ENCODE data around the gene SAMSN1. TPM values are rescaled to one million over a fixed set of nuclear protein-coding genes. Genes with fewer than 3 reads are reported as not detected.

The SAMSN1 gene
- total and polyA plus RNA-seq, 9 of the 15 experiments (the other 6 are each of a cell fraction or from before 2014, with no cell fraction given) = 101 to 223 (median 159) TPM

- no peak for TF ChIP-seq THAP12 (CRISPR knock-in tag; IDR thresholded peaks at IDR 0.05)
- TF ChIP-seq ZFPM2 (CRISPR knock-in tag; IDR thresholded peaks at IDR 0.05) = no peak
- no peak for TF ChIP-seq SRSF9 (IDR thresholded peaks at IDR 0.05; ENCODE audit: borderline replicate concordance, low read depth, low read length)
- TF ChIP-seq HOXB6 (CRISPR knock-in tag; IDR thresholded peaks at IDR 0.05; ENCODE audit: borderline replicate concordance) = no peak
- no peak for TF ChIP-seq SRSF1 (IDR thresholded peaks at IDR 0.05; ENCODE audit: low read depth, low read length)
- no peak for TF ChIP-seq ZKSCAN8 (CRISPR knock-in tag; IDR thresholded peaks at IDR 0.05)
- no peak for TF ChIP-seq ZNF217 (CRISPR knock-in tag; IDR thresholded peaks at IDR 0.05)
- no peak for TF ChIP-seq RB1 (IDR thresholded peaks at IDR 0.05; ENCODE audit: low read depth)
- TF ChIP-seq NBN (IDR thresholded peaks at IDR 0.05; ENCODE audit: low read depth) = 0 out of 2 replicates have a peak, but pooled peaks have one; percentile 7
- no peak for TF ChIP-seq BRF1 (IDR thresholded peaks at IDR 0.05; ENCODE audit: borderline replicate concordance, extremely low read depth, insufficient read length)
- TF ChIP-seq, protein P1, sequence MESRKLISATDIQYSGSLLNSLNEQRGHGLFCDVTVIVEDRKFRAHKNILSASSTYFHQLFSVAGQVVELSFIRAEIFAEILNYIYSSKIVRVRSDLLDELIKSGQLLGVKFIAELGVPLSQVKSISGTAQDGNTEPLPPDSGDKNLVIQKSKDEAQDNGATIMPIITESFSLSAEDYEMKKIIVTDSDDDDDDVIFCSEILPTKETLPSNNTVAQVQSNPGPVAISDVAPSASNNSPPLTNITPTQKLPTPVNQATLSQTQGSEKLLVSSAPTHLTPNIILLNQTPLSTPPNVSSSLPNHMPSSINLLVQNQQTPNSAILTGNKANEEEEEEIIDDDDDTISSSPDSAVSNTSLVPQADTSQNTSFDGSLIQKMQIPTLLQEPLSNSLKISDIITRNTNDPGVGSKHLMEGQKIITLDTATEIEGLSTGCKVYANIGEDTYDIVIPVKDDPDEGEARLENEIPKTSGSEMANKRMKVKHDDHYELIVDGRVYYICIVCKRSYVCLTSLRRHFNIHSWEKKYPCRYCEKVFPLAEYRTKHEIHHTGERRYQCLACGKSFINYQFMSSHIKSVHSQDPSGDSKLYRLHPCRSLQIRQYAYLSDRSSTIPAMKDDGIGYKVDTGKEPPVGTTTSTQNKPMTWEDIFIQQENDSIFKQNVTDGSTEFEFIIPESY (CRISPR knock-in tag; IDR thresholded peaks at IDR 0.05) = no peak
- TF ChIP-seq TEAD4 (IDR thresholded peaks at IDR 0.05; ENCODE audit: low read length) = peak; percentile 65
- no peak for TF ChIP-seq TEAD4 (CRISPR knock-in tag; IDR thresholded peaks at IDR 0.05; ENCODE audit: borderline replicate concordance)
- no peak for TF ChIP-seq JUNB (CRISPR knock-in tag; conservative IDR thresholded peaks at IDR 0.05)
- TF ChIP-seq SREBF1 (IDR thresholded peaks at IDR 0.05; ENCODE audit: borderline replicate concordance, low read depth, low read length) = no peak
- TF ChIP-seq, protein P2, sequence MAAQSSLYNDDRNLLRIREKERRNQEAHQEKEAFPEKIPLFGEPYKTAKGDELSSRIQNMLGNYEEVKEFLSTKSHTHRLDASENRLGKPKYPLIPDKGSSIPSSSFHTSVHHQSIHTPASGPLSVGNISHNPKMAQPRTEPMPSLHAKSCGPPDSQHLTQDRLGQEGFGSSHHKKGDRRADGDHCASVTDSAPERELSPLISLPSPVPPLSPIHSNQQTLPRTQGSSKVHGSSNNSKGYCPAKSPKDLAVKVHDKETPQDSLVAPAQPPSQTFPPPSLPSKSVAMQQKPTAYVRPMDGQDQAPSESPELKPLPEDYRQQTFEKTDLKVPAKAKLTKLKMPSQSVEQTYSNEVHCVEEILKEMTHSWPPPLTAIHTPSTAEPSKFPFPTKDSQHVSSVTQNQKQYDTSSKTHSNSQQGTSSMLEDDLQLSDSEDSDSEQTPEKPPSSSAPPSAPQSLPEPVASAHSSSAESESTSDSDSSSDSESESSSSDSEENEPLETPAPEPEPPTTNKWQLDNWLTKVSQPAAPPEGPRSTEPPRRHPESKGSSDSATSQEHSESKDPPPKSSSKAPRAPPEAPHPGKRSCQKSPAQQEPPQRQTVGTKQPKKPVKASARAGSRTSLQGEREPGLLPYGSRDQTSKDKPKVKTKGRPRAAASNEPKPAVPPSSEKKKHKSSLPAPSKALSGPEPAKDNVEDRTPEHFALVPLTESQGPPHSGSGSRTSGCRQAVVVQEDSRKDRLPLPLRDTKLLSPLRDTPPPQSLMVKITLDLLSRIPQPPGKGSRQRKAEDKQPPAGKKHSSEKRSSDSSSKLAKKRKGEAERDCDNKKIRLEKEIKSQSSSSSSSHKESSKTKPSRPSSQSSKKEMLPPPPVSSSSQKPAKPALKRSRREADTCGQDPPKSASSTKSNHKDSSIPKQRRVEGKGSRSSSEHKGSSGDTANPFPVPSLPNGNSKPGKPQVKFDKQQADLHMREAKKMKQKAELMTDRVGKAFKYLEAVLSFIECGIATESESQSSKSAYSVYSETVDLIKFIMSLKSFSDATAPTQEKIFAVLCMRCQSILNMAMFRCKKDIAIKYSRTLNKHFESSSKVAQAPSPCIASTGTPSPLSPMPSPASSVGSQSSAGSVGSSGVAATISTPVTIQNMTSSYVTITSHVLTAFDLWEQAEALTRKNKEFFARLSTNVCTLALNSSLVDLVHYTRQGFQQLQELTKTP (IDR thresholded peaks at IDR 0.05; ENCODE audit: low read depth in 1 of 2, partially characterized antibody in 2 of 2) = peak in 1 of 2 experiments; percentile 53
- TF ChIP-seq, protein P3, sequence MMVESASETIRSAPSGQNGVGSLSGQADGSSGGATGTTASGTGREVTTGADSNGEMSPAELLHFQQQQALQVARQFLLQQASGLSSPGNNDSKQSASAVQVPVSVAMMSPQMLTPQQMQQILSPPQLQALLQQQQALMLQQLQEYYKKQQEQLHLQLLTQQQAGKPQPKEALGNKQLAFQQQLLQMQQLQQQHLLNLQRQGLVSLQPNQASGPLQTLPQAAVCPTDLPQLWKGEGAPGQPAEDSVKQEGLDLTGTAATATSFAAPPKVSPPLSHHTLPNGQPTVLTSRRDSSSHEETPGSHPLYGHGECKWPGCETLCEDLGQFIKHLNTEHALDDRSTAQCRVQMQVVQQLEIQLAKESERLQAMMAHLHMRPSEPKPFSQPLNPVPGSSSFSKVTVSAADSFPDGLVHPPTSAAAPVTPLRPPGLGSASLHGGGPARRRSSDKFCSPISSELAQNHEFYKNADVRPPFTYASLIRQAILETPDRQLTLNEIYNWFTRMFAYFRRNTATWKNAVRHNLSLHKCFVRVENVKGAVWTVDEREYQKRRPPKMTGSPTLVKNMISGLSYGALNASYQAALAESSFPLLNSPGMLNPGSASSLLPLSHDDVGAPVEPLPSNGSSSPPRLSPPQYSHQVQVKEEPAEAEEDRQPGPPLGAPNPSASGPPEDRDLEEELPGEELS (CRISPR knock-in tag; IDR thresholded peaks at IDR 0.05; ENCODE audit: borderline replicate concordance) = no peak
These were observed 93.9 kb downstream of the SAMSN1 start (continued) for GRCh38 chr21:14452031-14452726.

Measured in K562 (cell line).